SK-MEL-5 (cell line): Measurements from ENCODE around the gene CASP8AP2. TPM values are rescaled to one million over a fixed set of nuclear protein-coding genes. Genes with fewer than 3 reads are reported as not detected.
"Not testable (repeated sequence)": the region's sequence is repeated elsewhere in the genome, so short reads cannot be mapped to it uniquely, and the experiment has no call there.

ENCODE experiments used
- DNase-seq: peaks from one replicate; pipeline ENCODE4 v3.0.0-alpha.2; 2016; ENCODE audit warnings: low read depth, low spot score
- in situ Hi-C: cut with HindIII; loops from 2 replicates; pipeline ENCODE4 v1.10.0; 2016; ENCODE audit warnings: low sequenced_read_pairs, high pct_unique_total_duplicates, low pct_unique_long_range_greater_than_20kb
- polyA plus RNA-seq, 2 experiments: library from polyadenylated mRNA; depleted of rRNA; stranded (reverse); fragments of >200 nt; gene quantifications; 2 replicates each; pipeline ENCODE4 v1.2.3, GENCODE V29; 2015
- total RNA-seq: library from RNA; depleted of rRNA; stranded (reverse); fragments of >200 nt; shearing (Covaris generic); gene quantifications from 2 replicates; pipeline ENCODE4 v1.2.3, GENCODE V29; 2014; rRNA removed

Gene CASP8AP2
- total RNA-seq, result 7.2 and 9.4 TPM in 2 replicates
- polyA plus RNA-seq (2015; cell fraction: cytosol; rRNA removed), result 4.1 and 7.1 TPM in 2 replicates
- 21.7 and 23.5 TPM in 2 replicates for polyA plus RNA-seq (2015; cell fraction: nucleus; rRNA removed)

DNA sequence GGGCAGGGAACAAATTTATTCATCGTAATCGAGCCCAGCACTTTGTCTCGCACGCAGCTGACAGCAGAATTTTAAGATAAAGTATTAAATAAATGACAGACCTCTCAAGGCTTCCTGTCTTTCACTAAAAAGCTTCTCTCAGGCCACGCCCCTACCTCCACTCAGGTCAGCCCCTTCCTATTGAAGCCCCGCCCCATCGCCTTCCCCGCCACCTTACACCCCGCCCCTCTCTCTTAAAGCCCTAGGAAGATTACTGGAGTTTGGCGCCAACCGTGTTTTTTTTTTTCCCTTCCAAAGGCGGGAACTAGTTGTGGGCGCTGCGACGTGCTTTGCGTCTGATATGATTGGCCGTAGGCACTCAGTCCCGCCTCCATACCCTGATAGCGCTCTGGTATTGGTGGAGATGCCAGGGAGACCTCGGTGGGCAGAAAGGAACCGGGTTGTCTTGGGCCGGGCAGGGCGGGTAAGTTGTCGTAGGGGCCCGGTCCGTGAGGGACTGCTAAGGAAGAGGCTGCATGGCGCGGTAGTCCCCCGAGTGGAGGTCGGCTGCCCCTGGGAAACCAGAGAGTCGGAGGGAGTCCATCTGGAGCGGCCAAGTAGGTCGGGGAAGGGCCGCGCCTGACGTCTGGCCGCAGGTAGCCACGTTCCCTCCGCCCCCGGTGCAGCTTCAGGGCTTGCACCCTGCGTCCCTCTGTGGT is at the start of gene CASP8AP2:
Gene CASP8AP2 (plus strand): TSS at position 409 of the 698 bp plus-strand sequence.
- DNase-seq, result peak; percentile 99
- in situ Hi-C loops, result no loop called here

DNA sequence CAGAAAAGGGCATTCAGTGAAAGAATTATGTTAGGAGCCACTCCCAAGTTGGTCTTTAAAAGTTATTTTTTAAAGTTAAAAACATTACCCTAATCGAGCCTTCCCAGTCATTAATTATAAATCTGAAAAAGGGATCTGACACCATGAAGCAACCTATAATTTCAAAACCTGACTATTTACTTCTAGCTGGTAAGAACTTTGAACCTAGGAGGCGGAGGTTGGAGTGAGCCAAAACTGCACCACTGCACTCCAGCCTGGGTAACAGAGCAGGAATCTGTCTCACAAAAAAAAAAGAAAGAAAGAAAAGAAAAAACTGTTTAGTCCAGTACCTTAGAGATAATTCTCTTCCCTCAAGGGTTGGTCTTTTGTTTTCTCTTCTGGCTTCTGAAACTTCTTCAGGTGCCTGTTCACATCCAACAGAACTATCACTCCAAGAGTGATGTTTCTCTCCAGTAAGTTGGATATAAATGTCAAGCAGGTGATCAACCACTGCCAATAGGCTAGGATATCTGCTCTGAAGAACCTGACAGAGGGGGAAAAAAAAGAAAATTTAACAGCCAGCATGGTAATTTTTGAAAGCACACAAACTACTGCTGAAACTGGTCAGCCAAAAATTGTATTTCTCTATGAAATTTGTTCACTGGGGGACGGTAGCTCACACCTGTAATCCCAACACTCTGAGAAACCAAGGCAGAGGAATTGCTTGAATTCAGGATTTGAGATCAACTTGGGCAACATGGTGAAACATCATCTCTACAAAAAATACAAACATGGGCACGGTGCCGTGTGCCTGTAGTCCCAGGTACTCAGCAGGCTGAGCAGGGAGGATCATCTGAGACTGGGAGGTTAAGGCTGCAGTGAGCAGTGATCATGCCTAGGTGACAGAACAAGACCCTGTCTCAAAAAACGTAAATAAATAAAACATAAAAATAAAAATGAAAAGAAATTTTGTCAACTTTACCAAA is 48.3 kb upstream of the CASP8AP2 start:
- DNase-seq, result no peak
- in situ Hi-C loops, result no loop called here

GRCh38 chr6:89782222-89782621 is 47.5 kb upstream of the CASP8AP2 start:
- no peak for DNase-seq
- in situ Hi-C loops, result no loop called here

GRCh38 chr6:89783293-89783692 is 46.4 kb upstream of the CASP8AP2 start:
- in situ Hi-C loops, DNase-seq: not testable (repeated sequence)

GRCh38 chr6:89784838-89785237 is 44.8 kb upstream of the CASP8AP2 start:
- in situ Hi-C loops, result no loop called here
- no peak for DNase-seq

GRCh38 chr6:89786970-89787369 is 42.7 kb upstream of the CASP8AP2 start:
- in situ Hi-C loops, result no loop called here
- DNase-seq, result no peak

- in situ Hi-C loops, result no loop called here
- no peak for DNase-seq
Measured at GRCh38 chr6:89787660-89788328, 41.9 kb upstream of the CASP8AP2 start.

DNA sequence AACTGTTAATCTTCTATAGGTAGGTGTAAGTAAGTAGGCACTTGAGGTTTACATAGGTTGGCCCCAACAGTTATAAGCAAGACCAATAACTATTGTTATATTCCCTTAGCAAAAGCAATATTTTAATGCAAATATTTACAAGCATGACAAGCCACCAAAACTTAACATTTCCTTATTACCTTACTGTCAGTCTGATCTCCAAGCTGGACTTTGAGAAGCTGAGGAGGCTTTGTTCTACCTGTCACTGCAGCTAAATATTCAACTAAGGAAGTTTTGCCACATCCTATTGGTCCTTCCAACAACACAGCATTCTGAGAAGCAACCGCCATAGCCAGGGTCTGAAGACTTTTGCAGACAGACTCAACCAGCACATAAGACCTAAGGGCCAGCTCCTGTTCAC is 39.7 kb upstream of the CASP8AP2 start:
- DNase-seq, result no peak
- in situ Hi-C loops, result no loop called here

DNA sequence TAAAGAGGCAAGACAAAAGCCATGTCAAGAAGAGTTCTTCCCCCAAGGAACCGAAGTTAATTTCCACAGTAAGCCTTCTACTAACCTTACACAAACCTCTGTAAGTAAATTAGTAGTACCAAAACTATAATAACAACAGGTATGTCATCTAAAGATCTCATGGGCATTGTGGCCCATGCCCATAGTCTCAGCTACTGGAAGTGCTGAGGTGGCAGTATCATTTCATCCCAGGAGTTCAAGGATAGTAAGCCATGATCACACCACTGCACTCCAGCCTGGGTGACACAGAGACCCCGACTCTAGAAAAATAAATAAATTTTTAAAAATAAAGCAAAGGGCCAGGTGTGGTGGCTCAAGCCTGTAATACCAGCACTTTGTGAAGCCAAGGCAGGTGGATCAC is 39.3 kb upstream of the CASP8AP2 start:
- in situ Hi-C loops, result no loop called here
- DNase-seq, result no peak

- in situ Hi-C loops, result no loop called here
- peak; percentile 77 for DNase-seq
Measured at GRCh38 chr6:89792881-89793280, 36.8 kb upstream of the CASP8AP2 start.

- in situ Hi-C loops, result no loop called here
- DNase-seq, result no peak
Measured at GRCh38 chr6:89793586-89793985, 36.1 kb upstream of the CASP8AP2 start.

- in situ Hi-C loops, result no loop called here
- DNase-seq, result no peak
Measured at GRCh38 chr6:89794324-89794723, 35.4 kb upstream of the CASP8AP2 start.

- in situ Hi-C loops, result no loop called here
- DNase-seq, result no peak
Measured at GRCh38 chr6:89797317-89797716, 32.4 kb upstream of the CASP8AP2 start.

GRCh38 chr6:89799096-89799495 is 30.6 kb upstream of the CASP8AP2 start:
- in situ Hi-C loops, result no loop called here
- no peak for DNase-seq

DNA sequence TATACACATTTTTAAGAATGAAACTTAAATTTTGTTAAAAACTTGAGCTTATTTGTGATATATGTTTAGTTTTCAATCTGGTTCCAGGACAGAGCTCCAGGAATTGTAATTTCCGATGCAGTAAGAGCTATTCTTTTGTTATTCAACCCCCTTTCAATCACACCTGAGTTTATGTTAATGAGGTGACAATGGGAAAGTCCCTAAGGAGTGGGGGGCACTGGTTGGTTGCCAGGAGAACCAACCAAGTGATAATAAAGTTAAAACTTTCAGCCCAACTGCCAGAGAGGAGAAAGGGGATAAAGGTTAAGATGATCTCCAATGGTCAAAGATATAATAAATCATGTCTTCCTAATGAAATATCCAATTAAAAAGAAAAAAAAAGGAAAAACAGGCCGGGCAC is 29.9 kb upstream of the CASP8AP2 start:
- DNase-seq, result no peak
- in situ Hi-C loops, result no loop called here

GRCh38 chr6:89803271-89803670 is 26.4 kb upstream of the CASP8AP2 start:
- in situ Hi-C loops, result no loop called here
- DNase-seq, result no peak

DNA sequence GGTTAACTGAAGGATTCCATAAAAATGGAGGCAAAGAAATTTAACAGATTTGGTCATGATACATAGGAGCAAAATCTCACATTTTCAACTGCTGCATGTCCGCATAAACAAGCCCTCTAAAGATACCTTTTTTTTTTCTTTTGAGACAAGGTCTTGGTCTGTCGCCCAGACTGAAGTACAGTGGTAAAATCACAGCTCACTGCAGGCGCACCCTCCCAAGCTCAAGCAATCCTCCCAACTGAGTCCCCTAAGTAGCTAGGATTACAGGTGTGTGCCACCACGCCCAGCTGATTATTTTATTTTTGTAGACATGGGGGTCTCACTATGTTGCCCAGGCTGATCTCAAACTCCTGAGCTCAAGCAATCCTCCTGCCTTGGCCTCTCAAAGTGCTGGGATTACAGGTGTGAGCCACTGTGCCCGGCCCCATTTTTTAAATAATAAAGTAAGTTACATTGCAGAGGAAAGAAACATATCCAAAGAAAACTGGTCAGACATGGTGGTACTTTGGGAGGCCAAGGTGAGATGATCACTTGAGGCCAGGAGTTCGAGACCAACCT is 23.8 kb upstream of the CASP8AP2 start:
- in situ Hi-C loops, result no loop called here
- no peak for DNase-seq

GRCh38 chr6:89807581-89807980 is 22.1 kb upstream of the CASP8AP2 start:
- no peak for DNase-seq
- in situ Hi-C loops, result no loop called here
